Hepatocyte (in vitro differentiated cells): ENCODE data around the gene SCFD2.

Experiments used
- CTCF ChIP-seq: fragments of 200-600 bp; sonication (generic); IDR thresholded peaks from 2 replicates; pipeline ENCODE4 v1.5.1; 2016; ENCODE audit warnings: antibody characterized with exemption, mild to moderate bottlenecking; ENCODE audit not compliant: poor library complexity
- EZH2 ChIP-seq: fragments of 200-600 bp; sonication (generic); IDR thresholded peaks from 2 replicates; pipeline ENCODE4 v1.6.1; 2016; ENCODE audit warnings: antibody characterized with exemption, mild to moderate bottlenecking, borderline replicate concordance
- EZH2phosphoT487 ChIP-seq: fragments of 200-600 bp; sonication (generic); IDR thresholded peaks from one replicate; pipeline ENCODE4 v1.6.1; 2018; ENCODE audit warnings: antibody characterized with exemption, mild to moderate bottlenecking, low read depth, moderate library complexity; ENCODE audit not compliant: unreplicated experiment, severe bottlenecking

- TF ChIP-seq CTCF: no peak
- TF ChIP-seq EZH2: no peak
- TF ChIP-seq EZH2phosphoT487: no peak
Measured at GRCh38 chr4:53199356-53199755, 166.5 kb downstream of the SCFD2 start.
